Measurements from ENCODE around the gene PRDM11. TPM values are rescaled to one million over a fixed set of nuclear protein-coding genes. Genes with fewer than 3 reads are reported as not detected.

PRDM11 gene
- total and polyA plus RNA-seq, 10 of the 15 experiments (the other 5 are each of a cell fraction or from before 2014, with no cell fraction given) = 0.03 to 2.4 (median 0.53) TPM

GRCh38 chr11:45161252-45162063 is 15.0 kb downstream of the PRDM11 start:
- Histone ChIP-seq H3K27me3 (replicated peaks in 1 of 2; ENCODE audit: control insufficient read depth in 2 of 2, insufficient read depth in 2 of 2, low read length in 1 of 2) (no peaks in the 10 kb centered on the region), H3K9ac (ENCODE audit: control insufficient read depth, insufficient read depth, low read length) (no peak overlapping the region), H3K79me2 (ENCODE audit: control insufficient read depth, insufficient read depth, low read length) (no peaks in the 10 kb centered on the region), H3K4me3 (no peak overlapping the region), H3K4me1 (ENCODE audit: control insufficient read depth, insufficient read depth, low read length) (no peaks in the 10 kb centered on the region; the same call in 1 of the 2 replicates), H4K20me1 (ENCODE audit: control insufficient read depth, insufficient read depth) (no peaks in the 10 kb centered on the region), H2AFZ (ENCODE audit: control insufficient read depth, low read depth, low read length) (no peak overlapping the region), H3K36me3 (ENCODE audit: control insufficient read depth in 2 of 2, insufficient read depth in 2 of 2, low read length in 1 of 2) (no peaks in the 10 kb centered on the region), H3K9me3 (replicated peaks; ENCODE audit: control insufficient read depth, insufficient read depth, low read length) (no peaks in the 10 kb centered on the region), H3K27ac (ENCODE audit: control insufficient read depth, insufficient read depth) (no peak overlapping the region), H3K4me2 (ENCODE audit: control insufficient read depth, insufficient read depth) (no peak overlapping the region)
- CTCF ChIA-PET = interaction anchor here (1.5 kb wide), 1 partner anchor 51 kb away, joined by 6 read pairs; no protein-coding TSS in a partner anchor
- in situ Hi-C loops (cut with MboI) (no loop called here), intact Hi-C loops (cut with micrococcal nuclease; ENCODE audit: unreplicated experiment) (no loop called here)
- no peak for DNase-seq (ENCODE audit: low read depth, low spot score)
- no TSS peak for BruUV-seq (replicated peaks)
- no peak for ATAC-seq
- 52% methylated on average over 23 of the region's 23 CpGs for WGBS (ENCODE audit: insufficient coverage, insufficient replicate concordance, low lambda C conversion rate, missing lambda C conversion rate)
- TF ChIP-seq RB1 (IDR thresholded peaks at IDR 0.05; ENCODE audit: borderline replicate concordance) = no peak
- TF ChIP-seq EP300 (IDR thresholded peaks at IDR 0.05; ENCODE audit: borderline replicate concordance in 1 of 2, control insufficient read depth in 1 of 2, low read depth in 2 of 2, low read length in 2 of 2) = no peak
- no peak for TF ChIP-seq ATF2 (IDR thresholded peaks at IDR 0.05; ENCODE audit: low read length)
- TF ChIP-seq EZH2 (IDR thresholded peaks at IDR 0.05; ENCODE audit: borderline replicate concordance, control insufficient read depth, low read depth, low read length) = no peak
- TF ChIP-seq MTA3 (IDR thresholded peaks at IDR 0.05; ENCODE audit: borderline replicate concordance, low read length) = no peak
- no peak for TF ChIP-seq HDAC6 (IDR thresholded peaks at IDR 0.05; ENCODE audit: unreplicated experiment)
- no peak for TF ChIP-seq ZNF687 (IDR thresholded peaks at IDR 0.05)
- TF ChIP-seq ZNF217 (IDR thresholded peaks at IDR 0.05) = no peak
- no peak for TF ChIP-seq PKNOX1 (IDR thresholded peaks at IDR 0.05)
- no peak for TF ChIP-seq DPF2 (IDR thresholded peaks at IDR 0.05)
- no peak for TF ChIP-seq RBBP5 (conservative IDR thresholded peaks at IDR 0.05)
- no peak for TF ChIP-seq ESRRA (IDR thresholded peaks at IDR 0.05; ENCODE audit: low read length)
- no peak for FAIRE-seq
- RAD21 ChIA-PET (ENCODE audit: unreplicated experiment) = no interaction called here
- SMC1A ChIA-PET (ENCODE audit: uncharacterized antibody, unreplicated experiment) = no interaction called here
- POLR2A ChIA-PET = no interaction called here
